ENCODE results near the gene TLR3. TPM values are rescaled to one million over a fixed set of nuclear protein-coding genes. Genes with fewer than 3 reads are reported as not detected.
A peak's percentile ranks its signal among the peaks of the same experiment; 100 is the strongest.
"Not testable (repeated sequence)": the region's sequence is repeated elsewhere in the genome, so short reads cannot be mapped to it uniquely, and the experiment has no call there.

The TLR3 gene
- 2.4 and 2.9 TPM in 2 replicates for total RNA-seq (2014; rRNA removed; shearing (Covaris generic); ENCODE audit: low replicate concordance)

DNA sequence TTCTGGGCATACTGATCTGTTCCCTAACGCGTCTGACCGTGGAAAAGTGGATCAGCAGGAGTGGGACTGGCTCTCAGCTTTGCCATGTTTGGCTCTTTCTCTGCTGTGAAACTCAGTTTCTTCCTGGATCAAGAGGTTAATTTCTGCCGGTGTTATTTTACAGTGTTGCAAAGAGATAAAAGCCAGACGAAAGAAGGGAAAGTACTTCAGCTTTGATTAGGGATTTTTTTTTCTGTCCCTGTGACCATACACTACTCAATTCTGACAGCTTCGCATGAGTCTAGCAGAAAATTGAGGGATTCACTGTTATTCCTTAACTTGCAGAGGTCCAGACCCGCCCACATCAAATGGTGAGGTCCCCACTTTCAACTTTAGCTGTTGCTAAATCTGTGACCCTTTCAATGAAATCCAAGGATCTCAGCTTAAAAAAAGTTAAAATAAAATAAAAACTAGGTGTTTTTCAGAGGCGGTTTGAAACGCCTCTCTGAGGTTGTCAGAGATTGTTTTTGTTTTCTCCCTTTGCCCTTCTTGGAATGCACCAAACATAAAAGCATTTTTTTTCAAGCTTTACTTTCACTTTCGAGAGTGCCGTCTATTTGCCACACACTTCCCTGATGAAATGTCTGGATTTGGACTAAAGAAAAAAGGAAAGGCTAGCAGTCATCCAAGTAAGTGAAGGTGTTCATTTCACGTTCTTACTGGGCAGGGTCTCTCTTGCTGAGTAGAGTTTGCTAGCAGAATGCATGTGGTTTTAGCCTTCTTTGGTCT lies at the start of gene TLR3:
TLR3 (plus strand) TSS at position 576 of the 768 bp plus-strand sequence. CDS start 7,464 bp downstream, outside the sequence.
- in situ Hi-C loops (cut with HindIII; ENCODE audit: low pct_unique_long_range_greater_than_20kb, low sequenced_read_pairs) = no loop called here

DNA sequence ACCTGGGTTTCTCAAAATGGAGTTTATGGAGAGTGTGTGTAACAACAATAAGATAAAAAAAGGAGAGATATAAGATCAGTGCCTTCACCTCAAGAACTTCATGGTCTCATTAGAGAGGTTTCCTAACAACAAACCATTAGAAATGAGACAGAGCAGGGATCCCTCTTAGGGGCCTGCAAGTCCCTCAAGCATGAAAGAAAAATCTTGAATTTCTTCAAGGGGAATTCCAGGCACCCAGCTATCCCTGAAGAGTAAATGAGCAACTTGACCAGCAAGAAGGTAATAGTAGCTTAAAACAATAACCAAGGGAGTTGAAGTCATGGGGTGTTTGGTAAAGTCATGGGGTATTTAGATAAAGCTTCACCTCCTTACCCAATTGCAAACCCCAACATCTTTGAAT lies 49.7 kb upstream of the TLR3 start:
- peak; percentile 16 for DNase-seq (ENCODE audit: low read depth)
- in situ Hi-C loops (cut with HindIII; ENCODE audit: low pct_unique_long_range_greater_than_20kb, low sequenced_read_pairs) = no loop called here

More for the DNA sequence above, at the start of gene TLR3:
- peak; percentile 38 for DNase-seq (ENCODE audit: low read depth)

DNA sequence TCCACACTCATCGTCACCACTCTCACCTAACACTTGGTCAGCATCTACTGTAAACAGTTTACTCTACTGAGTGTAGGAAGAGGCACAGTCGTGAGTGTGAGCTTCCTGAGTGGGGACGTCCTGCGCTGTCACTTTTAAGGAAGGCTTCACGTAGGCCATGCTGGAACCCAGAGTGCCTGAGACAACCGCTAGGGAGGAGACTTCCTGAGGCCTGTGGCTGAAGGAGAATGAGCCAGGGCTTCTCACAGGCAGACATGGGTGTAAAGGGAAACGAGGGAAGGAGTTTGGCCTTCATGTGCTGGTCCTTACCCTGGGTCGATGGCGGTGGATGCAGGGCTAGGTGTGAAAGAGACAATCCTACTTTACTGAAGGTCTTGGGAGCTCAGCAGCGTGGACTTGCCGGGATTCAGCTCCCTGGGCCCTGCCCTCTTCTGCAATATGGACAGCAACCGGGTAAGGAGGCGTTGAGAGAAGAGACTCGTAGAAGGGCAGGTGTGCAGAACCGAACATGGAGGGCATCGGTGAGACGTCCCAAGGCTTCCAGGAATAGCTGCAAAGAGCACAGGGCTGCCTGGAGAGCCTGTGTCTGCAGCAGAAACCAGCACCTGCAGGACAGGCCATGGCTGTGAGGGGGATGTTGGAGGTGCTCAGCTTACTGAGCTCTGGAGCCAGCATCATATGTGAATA lies 48.7 kb upstream of the TLR3 start:
- no peak for DNase-seq (ENCODE audit: low read depth)
- in situ Hi-C loops (cut with HindIII; ENCODE audit: low pct_unique_long_range_greater_than_20kb, low sequenced_read_pairs) = no loop called here

DNA sequence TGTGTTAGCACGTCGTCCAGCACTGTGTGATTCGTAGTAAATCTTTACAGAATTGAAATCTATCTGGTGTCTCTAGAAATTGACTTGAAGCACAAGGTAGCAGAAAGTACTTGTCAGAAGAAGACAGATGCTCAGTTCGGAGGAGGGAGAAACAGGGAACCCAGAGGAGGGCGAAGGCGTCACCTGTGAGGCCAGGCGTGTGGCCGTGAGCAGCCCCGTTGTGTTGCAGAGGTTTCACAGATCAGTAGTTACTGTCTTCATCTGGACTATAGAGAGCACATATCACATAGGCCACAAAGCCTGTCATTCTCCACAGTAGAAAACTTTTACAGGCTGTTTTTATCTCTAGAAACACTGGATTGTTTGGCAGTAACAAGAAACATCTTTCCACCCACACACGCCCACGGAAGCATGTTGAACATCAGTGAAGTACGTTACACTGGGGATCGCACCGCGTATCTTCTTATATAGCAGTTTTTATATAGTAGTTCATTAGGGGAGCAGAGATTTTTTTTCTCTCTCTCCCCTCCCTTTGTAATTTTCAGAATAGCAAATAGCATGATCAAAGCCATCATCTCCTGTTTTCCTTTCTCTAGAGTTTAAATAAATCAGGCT lies 48.1 kb upstream of the TLR3 start:
- in situ Hi-C loops (cut with HindIII; ENCODE audit: low pct_unique_long_range_greater_than_20kb, low sequenced_read_pairs) = no loop called here
- DNase-seq (ENCODE audit: low read depth) = no peak

DNA sequence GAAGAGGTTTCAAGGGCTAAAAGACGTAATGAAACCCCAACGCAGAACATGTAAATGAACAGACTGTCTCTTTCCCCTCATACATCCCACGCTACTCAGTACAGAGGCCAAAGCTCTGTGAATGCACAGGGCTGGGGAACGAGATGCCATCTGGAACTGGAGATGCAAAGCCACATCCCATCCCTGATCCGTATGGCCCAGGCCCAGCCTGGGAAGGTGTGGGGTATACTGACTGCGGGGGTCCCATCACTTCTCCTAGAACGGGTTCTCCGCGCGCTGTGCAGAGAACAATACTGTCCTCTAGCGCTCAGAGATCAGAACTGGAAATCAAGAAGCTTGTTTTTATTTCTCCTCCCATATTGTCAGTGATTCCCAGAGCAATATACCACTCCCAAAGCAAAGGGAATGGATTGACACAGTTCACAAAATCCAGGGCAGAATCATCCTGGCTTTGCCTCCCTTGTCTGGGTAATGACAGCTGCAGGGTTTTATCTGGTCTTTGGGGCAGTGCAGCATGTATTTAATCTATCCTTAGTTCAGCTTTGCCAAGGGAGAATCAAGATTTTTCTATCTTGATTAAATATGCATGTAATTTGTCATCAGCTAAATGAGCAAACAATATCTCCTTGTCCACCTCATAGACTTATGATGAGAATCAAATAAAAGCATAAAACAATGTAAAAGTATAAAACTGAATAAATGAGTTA lies 47.3 kb upstream of the TLR3 start:
- DNase-seq (ENCODE audit: low read depth) = peak; percentile 19
- in situ Hi-C loops (cut with HindIII; ENCODE audit: low pct_unique_long_range_greater_than_20kb, low sequenced_read_pairs) = no loop called here

DNA sequence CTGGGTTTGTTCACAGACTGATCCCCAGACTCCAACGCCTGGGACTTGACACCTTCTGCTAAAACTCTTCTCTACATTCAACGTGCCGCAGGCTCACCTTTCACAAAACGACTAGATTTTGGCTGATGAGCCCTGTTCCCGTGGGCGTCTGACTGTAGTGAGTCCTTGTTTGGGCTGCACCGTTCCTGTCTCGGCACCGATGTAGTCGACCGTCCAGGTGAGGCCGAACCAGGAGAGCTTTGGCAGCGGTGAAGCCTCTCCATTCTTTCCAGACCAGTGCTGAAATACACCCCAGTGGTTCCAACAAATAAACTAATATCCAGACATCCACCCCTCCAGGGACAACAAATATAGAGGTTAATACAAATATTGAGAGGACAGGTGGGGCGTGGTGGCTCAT lies 45.0 kb upstream of the TLR3 start:
- DNase-seq (ENCODE audit: low read depth) = no peak
- in situ Hi-C loops (cut with HindIII; ENCODE audit: low pct_unique_long_range_greater_than_20kb, low sequenced_read_pairs) = no loop called here

DNA sequence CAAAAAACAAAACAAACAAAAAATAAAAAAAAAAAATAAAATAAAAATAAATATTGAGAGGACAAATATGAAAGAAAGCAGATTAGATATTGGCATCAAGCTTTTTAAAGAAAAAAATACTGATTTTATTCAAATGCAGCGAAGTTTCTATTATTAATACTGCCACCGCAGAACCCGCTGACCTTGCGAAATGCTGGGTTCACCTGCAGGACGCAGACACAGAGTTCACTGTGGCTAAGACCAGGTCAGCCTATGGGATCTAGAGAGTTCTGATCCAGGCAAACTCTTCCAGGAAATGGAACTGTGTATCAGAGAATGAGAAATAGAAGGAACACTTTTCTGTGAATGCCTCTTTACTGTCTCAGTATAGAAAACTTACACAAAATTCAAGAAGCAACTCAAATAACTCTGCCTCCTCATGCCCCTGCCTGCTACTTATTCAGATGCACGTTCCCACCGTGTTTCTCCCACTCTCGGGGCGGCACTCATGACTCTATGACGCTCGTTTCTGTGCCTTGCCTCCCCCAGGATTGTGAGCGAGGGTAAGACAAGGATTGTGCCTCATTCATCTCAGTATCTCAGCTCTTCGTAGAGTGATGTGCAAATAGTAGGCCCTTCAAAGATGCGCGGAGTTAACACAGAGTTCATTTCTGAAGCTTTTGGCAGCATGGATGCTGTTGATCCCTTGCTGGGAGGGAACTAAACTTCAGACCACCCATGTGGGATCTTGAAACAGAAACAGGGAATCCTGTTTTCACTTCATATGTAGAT lies 44.1 kb upstream of the TLR3 start:
- in situ Hi-C loops (cut with HindIII; ENCODE audit: low pct_unique_long_range_greater_than_20kb, low sequenced_read_pairs) = no loop called here
- no peak for DNase-seq (ENCODE audit: low read depth)

DNA sequence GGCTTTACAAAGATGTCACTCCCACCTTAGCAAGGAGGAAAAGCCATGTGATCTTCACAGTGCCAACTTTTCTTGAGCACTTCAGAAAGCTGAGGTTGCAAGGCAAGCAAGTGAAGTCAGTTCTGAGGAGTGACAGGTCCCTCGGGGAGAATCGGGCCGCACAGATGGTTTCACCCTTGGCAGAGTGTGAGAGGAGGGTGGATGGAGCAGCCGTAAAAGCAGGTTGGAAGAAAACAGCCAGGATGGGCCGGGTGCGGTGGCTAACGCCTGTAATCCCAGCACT lies 43.6 kb upstream of the TLR3 start:
- no peak for DNase-seq (ENCODE audit: low read depth)
- in situ Hi-C loops (cut with HindIII; ENCODE audit: low pct_unique_long_range_greater_than_20kb, low sequenced_read_pairs) = no loop called here

DNA sequence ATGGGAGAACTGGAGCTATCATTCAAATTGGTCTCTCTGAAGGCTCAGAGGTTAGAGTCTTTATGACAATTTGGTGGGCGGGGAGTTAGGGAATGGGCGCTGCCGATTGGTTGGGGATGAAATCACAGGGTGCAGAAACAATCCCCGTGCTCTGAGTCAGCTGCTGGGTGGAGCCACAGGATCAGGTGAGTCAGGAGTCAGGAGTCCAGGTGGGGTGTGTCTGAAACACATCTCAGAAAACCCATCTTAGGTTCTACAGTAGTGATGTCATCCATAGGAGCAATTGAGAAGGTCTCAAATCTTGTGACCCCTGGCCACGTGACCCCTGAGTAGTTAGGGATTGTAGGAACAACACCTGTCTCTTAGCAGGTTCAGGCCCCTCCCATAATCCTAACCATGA lies 41.6 kb upstream of the TLR3 start:
- in situ Hi-C loops (cut with HindIII; ENCODE audit: low pct_unique_long_range_greater_than_20kb, low sequenced_read_pairs) = no loop called here

DNA sequence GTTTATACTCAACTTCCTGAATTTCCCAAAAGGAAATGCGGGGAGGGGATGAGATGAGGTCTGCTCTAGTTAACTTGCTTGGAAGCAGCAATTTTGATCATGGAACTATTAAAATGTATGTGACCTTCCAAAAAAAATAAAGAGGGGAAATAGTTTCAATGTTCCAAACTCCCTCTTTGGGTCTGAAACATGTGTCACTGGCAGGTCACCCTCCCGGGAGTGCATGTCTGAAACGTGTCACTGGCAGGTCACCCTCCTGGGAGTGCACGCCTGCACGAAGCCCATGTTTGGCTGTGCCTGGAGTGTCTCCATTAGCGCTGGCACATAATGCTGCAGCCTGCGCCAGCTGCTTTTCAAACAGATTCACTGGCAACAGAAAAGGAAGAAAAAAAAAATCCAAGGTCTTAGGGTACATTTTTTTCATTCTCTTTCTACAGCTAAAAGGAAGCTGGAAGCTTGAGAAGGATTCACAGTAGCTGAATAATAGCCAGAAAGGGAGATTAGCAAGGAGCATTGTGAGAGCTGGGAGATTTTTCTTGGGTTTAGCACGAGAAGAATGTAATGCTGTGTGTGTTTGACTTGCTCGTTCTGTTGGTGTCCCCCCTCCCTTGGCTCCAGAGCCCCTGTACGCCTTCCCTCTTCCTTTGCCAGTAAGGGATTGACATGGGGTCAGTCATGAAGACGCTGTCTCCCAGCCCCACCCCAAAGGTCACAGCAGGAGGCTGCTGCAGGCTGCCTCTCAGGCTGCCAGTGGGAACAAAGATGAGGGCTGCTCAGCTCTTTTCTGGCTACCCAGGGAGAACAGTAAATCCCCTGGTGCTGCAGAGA lies 39.2 kb upstream of the TLR3 start:
- in situ Hi-C loops (cut with HindIII; ENCODE audit: low pct_unique_long_range_greater_than_20kb, low sequenced_read_pairs) = no loop called here
- DNase-seq (ENCODE audit: low read depth) = no peak

More for the DNA sequence above, 41.6 kb upstream of the TLR3 start:
- DNase-seq (ENCODE audit: low read depth) = no peak

DNA sequence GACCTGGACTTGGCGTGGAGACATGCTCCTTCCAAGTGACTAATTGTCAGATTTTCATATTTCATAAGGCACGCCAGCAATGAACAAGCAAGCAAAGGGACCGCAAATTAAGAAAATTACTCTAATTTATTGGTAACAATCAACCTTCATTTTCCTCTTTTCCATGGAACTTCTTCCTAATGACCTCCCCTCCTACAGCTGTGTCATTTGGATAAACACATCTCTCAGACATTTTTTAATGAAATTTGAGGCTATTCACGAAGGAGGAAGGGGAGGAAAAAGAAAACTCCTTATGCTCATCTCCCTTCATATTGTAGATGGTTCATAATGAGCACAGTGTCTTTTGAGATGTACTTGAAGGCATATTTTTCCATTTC lies 38.6 kb upstream of the TLR3 start:
- in situ Hi-C loops (cut with HindIII; ENCODE audit: low pct_unique_long_range_greater_than_20kb, low sequenced_read_pairs) = no loop called here
- no peak for DNase-seq (ENCODE audit: low read depth)

DNA sequence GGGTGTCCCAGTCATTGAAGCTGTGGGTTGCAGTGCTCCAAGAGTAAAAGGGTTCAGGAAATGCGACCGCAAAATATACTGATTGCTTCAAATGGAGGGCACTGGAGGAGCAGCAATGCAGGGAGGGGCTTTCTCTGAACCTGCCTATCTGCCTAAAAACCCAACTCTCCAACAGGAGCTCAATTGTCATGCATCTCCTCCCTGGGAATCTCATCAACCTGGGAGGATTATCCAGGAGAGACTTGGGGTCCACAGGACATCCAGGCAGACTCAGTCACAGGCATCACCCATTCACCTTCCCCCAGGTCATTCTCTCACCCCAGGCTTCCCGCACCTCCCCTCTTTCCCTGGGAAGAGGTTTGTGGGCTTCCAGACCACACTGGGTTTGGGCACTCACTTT lies 38.2 kb upstream of the TLR3 start:
- in situ Hi-C loops (cut with HindIII; ENCODE audit: low pct_unique_long_range_greater_than_20kb, low sequenced_read_pairs) = no loop called here
- no peak for DNase-seq (ENCODE audit: low read depth)

DNA sequence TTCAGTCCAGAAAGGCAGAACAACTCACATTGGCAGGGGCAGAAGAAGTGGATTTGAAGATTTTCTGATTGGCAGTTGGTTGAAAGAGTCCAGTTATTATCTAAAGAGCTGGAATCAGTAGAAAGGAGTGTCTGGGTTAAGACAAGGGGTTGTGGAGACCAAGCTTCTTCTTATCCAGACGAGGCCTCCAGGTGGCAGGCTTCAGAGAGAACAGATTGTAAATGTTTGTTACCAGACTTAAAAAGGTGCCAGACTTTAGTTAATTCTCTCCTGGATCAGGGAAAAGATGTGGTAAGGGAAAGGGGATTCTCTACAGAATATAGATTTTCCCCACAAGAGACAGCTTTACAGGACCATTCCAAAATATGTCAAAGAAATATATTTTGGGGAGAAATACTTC lies 36.7 kb upstream of the TLR3 start:
- in situ Hi-C loops (cut with HindIII; ENCODE audit: low pct_unique_long_range_greater_than_20kb, low sequenced_read_pairs) = no loop called here
- DNase-seq (ENCODE audit: low read depth) = no peak

DNA sequence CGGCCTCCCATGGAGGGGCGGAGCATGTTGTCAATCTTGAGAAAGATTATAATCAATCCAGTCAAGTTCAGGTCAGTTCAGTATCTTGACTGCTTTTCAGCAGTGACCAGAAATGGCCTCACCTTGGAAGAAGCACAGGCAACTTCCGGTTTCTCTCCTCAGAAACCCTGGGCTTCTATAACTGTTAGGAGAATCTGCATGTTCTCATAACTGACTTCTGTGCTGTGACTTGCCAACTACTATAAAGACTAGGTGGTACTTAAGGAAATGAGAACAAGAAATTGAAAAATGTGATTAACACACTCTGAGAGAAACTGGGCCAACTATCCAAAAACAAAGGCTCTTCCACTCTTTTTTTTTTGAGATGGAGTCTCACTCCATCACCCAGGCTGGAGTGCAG lies 35.9 kb upstream of the TLR3 start:
- DNase-seq (ENCODE audit: low read depth) = no peak
- in situ Hi-C loops (cut with HindIII; ENCODE audit: low pct_unique_long_range_greater_than_20kb, low sequenced_read_pairs) = no loop called here

DNA sequence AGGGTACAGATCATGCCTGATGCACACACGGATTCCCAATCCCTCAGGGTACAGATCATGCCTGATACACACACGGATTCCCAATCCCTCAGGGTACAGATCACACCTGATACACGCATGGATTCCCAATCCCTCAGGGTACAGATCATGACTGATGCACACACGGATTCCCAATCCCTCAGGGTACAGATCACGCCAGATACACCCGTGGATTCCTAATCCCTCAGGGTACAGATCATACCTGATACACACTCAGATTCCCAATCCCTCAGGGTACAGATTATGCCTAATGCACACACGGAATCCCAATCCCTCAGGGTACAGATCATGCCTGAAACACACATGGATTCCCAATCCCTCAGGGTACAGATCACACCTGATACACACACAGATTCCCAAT lies 34.3 kb upstream of the TLR3 start:
- DNase-seq (ENCODE audit: low read depth); in situ Hi-C loops (cut with HindIII; ENCODE audit: low pct_unique_long_range_greater_than_20kb, low sequenced_read_pairs): not testable (repeated sequence)

DNA sequence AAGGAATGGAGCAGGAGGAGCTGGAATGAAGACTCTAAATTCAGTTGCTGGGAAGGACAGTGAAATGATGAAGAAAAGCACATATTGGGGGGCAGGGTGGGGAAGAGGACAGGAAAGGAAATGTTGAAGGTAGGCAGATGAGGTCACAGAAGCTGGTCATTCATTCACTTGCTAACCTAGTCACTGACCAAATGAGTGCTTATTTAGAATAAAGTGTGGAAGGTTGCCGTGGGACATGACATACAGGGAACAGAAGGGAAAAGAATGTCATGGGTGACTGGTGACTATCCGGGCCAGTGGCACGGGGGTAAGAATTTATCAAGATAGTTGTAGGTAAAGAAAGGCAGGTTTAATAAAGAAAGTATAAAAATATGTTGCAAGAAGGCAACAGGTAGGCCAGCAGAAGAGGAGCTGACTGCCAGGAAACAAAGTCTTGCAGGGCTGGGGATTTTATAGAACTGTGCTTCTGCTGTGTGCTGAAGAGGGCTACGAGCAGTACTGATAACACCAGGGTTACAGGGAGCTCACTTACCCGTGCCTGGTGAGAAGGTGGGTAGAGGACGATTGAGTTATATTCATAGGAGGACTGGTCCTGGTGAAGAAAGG lies 31.9 kb upstream of the TLR3 start:
- DNase-seq (ENCODE audit: low read depth) = no peak
- in situ Hi-C loops (cut with HindIII; ENCODE audit: low pct_unique_long_range_greater_than_20kb, low sequenced_read_pairs) = no loop called here

All from Caki2 (cell line).